ENCODE results near the gene HMGA1.
"Not testable (repeated sequence)": the region's sequence is repeated elsewhere in the genome, so short reads cannot be mapped to it uniquely, and the experiment has no call there.

HMGA1 gene

DNA sequence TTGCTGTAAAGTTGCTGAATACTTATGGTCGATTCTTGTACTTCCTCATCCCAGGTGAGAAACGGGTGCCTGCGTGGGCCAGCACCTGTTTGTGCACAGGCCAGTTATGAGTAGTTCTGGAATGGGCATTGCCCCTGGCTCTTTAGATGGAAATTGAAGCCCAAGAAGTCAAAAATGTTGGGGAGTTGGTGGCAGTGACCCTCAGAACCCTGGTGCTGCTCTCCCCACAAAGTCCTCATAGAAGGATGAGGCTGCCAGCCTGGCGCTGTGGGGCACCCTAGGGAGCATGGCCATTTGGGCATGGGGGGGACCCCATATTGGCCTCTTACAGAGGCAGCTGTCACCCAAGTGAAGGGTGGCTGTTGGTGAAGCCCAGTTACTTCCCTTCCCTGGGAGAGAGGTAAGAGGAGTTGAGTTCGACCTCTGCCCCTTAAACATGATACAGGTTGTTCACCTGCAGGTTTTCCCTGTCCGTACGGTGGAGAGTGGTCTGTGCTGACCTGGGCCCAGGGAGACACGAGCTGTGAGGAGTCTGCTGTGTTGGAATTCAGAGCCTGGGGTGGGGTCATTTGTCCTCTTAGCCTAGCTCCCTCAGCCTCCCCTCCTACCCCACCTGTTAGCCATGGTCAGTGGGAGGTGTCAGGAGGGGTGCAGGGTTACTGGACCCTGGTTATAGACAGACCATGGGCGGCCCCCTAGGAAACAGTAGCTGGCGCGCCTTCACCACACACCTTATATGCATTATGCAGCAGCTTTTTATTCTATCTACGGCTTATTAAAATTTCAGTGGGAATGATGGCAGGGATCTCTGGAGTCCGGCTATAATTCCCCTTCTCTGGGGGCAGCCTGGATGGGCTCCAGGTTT, 4.9 kb downstream of the HMGA1 start:
- no peak overlapping the region; the same call in 1 of the 2 replicates for H3K27ac ChIP-seq
- TF ChIP-seq, protein P1, sequence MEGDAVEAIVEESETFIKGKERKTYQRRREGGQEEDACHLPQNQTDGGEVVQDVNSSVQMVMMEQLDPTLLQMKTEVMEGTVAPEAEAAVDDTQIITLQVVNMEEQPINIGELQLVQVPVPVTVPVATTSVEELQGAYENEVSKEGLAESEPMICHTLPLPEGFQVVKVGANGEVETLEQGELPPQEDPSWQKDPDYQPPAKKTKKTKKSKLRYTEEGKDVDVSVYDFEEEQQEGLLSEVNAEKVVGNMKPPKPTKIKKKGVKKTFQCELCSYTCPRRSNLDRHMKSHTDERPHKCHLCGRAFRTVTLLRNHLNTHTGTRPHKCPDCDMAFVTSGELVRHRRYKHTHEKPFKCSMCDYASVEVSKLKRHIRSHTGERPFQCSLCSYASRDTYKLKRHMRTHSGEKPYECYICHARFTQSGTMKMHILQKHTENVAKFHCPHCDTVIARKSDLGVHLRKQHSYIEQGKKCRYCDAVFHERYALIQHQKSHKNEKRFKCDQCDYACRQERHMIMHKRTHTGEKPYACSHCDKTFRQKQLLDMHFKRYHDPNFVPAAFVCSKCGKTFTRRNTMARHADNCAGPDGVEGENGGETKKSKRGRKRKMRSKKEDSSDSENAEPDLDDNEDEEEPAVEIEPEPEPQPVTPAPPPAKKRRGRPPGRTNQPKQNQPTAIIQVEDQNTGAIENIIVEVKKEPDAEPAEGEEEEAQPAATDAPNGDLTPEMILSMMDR (conservative IDR thresholded peaks at IDR 0.05; ENCODE audit: low read depth) = no peak
- no peak for DNase-seq (ENCODE audit: low spot score)
- CTCF ChIA-PET = interaction anchor here (0.6 to 0.9 kb wide), 2 partner anchors 78 to 530 kb away, joined by 3 read pairs; partner anchors contain the start of gene UQCC2
- POLR2A ChIA-PET (ENCODE audit: low non-redundant PET) = interaction anchor here (0.5 kb wide), 1 partner anchor 174 kb away, joined by 3 read pairs; no protein-coding TSS in a partner anchor

GRCh38 chr6:34242252-34243130, 5.8 kb downstream of the HMGA1 start:
- CTCF ChIA-PET = interaction anchor here (0.9 kb wide), 1 partner anchor 79 kb away, joined by 3 read pairs; no protein-coding TSS in a partner anchor
- DNase-seq (ENCODE audit: low spot score) = no peak
- TF ChIP-seq, protein P1 (conservative IDR thresholded peaks at IDR 0.05; ENCODE audit: low read depth) = no peak
- H3K27ac ChIP-seq = peak overlapping the region; percentile 87
- POLR2A ChIA-PET (ENCODE audit: low non-redundant PET) = interaction anchor here (0.5 kb wide), 1 partner anchor 173 kb away, joined by 3 read pairs; no protein-coding TSS in a partner anchor

- TF ChIP-seq, protein P1 (conservative IDR thresholded peaks at IDR 0.05; ENCODE audit: low read depth) = no peak
- CTCF ChIA-PET = interaction anchor here (0.5 to 1.3 kb wide), 5 partner anchors 47 to 733 kb away, joined by 3 to 9 read pairs (median 4); no protein-coding TSS in a partner anchor
- no peak for DNase-seq (ENCODE audit: low spot score)
- peak overlapping the region; percentile 87 for H3K27ac ChIP-seq
- POLR2A ChIA-PET (ENCODE audit: low non-redundant PET) = no interaction called here
Measured at GRCh38 chr6:34243131-34243771, 6.6 kb downstream of the HMGA1 start.

DNA sequence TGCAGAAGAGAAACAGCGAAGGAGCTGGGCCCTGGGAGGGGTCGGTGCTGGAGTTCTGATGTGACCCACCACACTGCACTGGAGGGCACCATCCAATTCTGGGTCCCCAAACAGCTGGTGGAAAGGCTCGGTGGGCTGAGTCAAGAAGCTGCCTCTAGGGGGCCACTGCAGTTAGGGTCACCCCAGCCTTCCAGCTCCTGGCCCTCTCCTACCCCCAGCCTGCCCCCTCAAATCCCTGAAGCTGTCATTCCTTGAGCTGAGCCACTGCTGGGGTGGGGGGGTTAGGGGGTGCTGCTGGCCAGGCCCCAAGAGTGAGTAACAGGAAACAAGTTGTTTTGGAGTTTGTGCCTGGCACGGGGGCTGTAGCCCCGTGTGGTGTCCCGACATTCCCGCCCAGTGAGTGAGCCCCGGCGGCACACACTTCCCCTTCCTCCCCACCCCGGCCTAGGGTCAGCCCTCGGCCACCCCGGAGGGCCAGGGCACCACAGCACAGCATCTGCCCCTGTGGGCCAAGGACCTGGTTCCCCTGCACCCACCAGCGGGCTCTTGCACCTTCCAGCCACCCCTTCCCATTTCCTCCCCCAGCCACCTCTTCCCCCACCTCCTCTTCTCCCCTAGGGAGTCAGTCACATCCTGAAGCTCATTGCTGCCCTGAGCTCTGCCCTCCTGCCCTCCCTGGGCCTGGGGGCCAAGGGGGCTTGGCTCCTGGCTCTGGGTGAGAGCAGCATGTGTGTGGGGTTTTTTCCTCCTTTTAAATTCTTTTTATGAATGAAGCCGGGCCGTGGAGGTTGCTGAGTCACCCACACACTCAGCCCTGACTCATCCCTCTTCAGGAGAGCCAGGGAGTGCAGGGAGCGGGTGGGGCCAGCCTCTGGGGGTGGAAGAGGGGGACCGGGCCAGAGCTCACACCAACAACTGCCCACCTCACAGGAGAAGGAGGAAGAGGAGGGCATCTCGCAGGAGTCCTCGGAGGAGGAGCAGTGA, 7.5 kb downstream of the HMGA1 start:
- TF ChIP-seq, protein P1 (conservative IDR thresholded peaks at IDR 0.05; ENCODE audit: low read depth) = peak; percentile 38
- CTCF ChIA-PET = interaction anchor here (0.5 to 1.3 kb wide), 7 partner anchors 17 to 734 kb away, joined by 3 to 9 read pairs (median 4); no protein-coding TSS in a partner anchor
- DNase-seq (ENCODE audit: low spot score) = peak; percentile 92
- H3K27ac ChIP-seq = peak overlapping the region; percentile 87
- POLR2A ChIA-PET (ENCODE audit: low non-redundant PET) = no interaction called here

DNA sequence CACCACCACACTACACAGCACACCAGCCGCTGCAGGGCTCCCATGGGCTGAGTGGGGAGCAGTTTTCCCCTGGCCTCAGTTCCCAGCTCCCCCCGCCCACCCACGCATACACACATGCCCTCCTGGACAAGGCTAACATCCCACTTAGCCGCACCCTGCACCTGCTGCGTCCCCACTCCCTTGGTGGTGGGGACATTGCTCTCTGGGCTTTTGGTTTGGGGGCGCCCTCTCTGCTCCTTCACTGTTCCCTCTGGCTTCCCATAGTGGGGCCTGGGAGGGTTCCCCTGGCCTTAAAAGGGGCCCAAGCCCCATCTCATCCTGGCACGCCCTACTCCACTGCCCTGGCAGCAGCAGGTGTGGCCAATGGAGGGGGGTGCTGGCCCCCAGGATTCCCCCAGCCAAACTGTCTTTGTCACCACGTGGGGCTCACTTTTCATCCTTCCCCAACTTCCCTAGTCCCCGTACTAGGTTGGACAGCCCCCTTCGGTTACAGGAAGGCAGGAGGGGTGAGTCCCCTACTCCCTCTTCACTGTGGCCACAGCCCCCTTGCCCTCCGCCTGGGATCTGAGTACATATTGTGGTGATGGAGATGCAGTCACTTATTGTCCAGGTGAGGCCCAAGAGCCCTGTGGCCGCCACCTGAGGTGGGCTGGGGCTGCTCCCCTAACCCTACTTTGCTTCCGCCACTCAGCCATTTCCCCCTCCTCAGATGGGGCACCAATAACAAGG, 8.5 kb downstream of the HMGA1 start:
- CTCF ChIA-PET = interaction anchor here (0.6 kb wide), 1 partner anchor 165 kb away, joined by 3 read pairs; no protein-coding TSS in a partner anchor
- H3K27ac ChIP-seq = peak overlapping the region; percentile 87
- DNase-seq (ENCODE audit: low spot score); POLR2A ChIA-PET (ENCODE audit: low non-redundant PET): not testable (repeated sequence)

GRCh38 chr6:34245761-34246140, 9.1 kb downstream of the HMGA1 start:
- DNase-seq (ENCODE audit: low spot score); CTCF ChIA-PET; POLR2A ChIA-PET (ENCODE audit: low non-redundant PET): not testable (repeated sequence)
- peak overlapping the region; percentile 87 for H3K27ac ChIP-seq
